NCI-H1092 (cell line): ENCODE results near the gene MAT1A.
"Not testable (repeated sequence)": the region's sequence is repeated elsewhere in the genome, so short reads cannot be mapped to it uniquely, and the experiment has no call there.

Source experiments
- DNase-seq: peaks from one replicate; lab custom pipeline; 2025; lab: John Stamatoyannopoulos, UW

Gene MAT1A

GRCh38 chr10:80289451-80290287 lies at the start of gene MAT1A:
MAT1A (minus strand) TSS chr10:80289658; CDS start chr10:80289423, 235 bp downstream.
- no peak for DNase-seq

DNA sequence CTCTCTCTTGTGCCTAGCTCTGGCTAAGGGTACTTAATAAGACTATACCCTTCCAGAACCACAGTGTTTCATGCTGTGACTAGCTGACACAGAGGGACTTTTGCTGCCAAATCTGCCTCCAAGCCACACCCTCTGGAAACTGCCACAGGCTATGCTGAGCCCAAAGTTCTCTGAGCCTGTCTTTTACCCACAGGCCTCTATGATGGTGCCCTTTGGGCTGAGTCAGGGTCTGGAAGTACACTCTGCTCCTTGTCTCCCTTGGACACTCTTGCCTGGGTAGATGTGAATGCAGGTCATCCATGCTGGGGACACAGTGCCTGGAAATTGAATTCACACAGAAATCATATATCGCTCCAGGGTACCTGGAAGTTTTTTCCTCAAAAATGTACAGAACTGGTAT lies 44.5 kb upstream of the MAT1A start:
- DNase-seq, result no peak

GRCh38 chr10:80324891-80325364 lies 35.5 kb upstream of the MAT1A start:
- DNase-seq, result no peak

- no peak for DNase-seq
Measured at GRCh38 chr10:80324086-80324485, 34.6 kb upstream of the MAT1A start.

DNA sequence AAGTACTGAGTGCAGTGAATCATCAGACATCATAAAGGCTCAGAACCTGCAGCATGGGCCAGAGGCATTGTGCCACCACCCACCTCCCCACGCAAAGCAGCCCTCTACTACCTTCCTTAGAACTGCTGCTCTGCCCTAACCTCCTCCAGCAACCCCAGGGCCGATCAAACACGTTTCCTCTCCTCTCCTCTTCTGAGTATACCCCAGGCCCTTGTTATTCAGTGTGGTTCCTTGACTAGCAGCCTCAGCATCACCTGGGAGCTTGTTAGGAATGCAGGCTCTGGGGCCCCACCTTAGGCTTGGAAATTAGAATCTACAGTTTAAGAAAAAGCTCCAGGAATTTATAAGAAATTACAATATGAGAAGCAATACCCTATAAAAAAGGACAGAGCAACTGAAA lies 33.9 kb upstream of the MAT1A start:
- DNase-seq, result no peak

GRCh38 chr10:80322711-80323110 lies 33.3 kb upstream of the MAT1A start:
- DNase-seq, result no peak

GRCh38 chr10:80322158-80322557 lies 32.7 kb upstream of the MAT1A start:
- DNase-seq, result no peak

- DNase-seq, result no peak
Measured at GRCh38 chr10:80321183-80321582, 31.7 kb upstream of the MAT1A start.

DNA sequence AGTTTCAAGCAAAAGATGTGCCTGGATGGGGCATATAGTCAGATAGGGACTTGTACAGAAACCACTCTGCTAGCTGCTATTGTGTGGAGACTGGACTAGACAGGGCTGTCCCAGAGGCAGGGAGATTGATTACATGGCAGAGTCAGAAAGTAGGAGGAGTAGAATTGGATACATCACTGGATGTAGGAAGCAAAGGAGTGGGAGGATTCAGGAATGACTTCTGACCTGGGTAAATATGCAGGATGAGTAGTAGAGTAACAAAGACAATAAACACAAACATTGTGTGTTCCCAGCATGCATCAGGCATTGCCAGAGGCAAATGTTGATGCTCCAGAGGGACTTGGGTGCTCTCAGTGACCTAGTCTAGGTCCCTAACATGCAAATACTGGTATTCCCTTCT lies 30.9 kb upstream of the MAT1A start:
- no peak for DNase-seq

GRCh38 chr10:80319725-80320290 lies 30.4 kb upstream of the MAT1A start:
- DNase-seq, result no peak

GRCh38 chr10:80319318-80319717 lies 29.9 kb upstream of the MAT1A start:
- DNase-seq, result no peak

GRCh38 chr10:80318742-80319141 lies 29.3 kb upstream of the MAT1A start:
- DNase-seq, result no peak

DNA sequence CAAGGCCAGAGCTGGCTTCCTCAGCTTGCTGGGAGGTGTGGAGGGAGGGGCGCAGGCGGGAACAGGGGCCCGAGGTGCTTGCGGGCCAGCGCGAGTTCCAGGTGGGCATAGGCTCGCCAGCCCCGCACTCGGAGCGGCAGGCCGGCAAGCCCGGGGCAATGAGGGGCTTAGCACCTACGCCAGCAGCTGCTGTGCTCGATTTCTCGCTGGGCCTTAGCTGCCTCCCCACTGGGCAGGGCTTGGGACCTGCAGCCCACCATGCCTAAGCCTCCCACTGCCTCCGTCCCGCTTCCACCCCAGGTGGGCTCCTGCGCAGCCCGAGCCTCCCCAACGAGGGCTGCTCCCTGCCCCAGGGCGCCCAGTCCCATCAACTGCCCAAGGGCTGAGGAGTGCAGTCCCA lies 25.9 kb upstream of the MAT1A start:
- DNase-seq, result no peak

DNA sequence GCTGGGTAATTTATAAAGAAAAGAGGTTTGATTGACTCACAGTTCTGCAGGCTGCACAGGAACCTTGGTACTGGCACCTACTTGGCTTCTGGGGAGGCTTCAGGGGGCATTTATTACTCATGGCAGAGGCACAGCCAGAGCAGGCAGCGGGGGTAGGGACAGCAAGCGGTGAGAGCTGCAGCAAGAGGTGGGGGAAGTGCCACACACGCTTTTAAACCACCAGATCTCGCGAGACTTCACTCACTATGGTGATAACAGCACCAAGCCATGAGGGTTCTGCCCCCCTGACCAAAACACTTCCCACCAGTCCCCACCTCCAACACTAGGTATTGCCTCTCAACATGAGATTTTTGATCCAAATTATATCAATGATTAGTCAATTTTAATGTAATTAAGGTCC lies 24.1 kb upstream of the MAT1A start:
- DNase-seq, result no peak

DNA sequence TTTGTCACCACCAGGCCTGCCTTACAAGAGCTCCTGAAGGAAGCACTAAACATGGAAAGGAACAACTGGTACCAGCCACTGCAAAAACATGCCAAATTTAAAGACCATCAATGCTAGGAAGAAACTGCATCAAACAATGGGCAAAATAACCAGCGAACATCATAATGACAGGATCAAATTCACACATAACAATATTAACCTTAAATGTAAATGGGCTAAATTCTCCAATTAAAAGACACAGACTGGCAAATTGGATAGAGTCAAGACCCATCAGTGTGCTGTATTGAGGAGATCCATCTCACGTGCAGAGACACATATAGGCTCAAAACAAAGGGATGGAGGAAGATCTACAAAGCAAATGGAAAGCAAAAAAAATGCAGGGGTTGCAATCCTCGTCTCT lies 16.5 kb upstream of the MAT1A start:
- DNase-seq, result not testable (repeated sequence)

DNA sequence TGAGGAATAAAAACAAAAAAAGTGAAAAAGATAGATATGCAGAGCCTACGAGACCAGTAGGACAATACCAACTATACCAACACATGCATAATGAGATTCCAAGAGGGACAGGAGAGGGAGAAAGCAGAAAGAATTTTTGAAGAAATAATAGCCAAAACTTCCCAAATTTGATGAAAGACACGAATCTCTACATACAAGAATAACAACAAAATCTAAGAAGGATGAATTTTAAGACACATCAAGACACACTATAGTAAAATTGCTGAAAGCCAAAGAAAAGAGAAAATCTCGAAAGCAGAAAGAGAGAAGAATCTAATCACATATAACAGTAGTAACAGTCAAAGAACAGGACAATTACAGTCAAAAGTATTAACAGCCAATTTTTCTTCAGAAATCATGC lies 7.5 kb upstream of the MAT1A start:
- DNase-seq, result no peak

- no peak for DNase-seq
Measured at GRCh38 chr10:80292607-80293239, 3.3 kb upstream of the MAT1A start.

- no peak for DNase-seq
Measured at GRCh38 chr10:80290474-80291220, 1.2 kb upstream of the MAT1A start.

- no peak for DNase-seq
Measured at GRCh38 chr10:80288849-80289248, 609 bp downstream of the MAT1A start.

DNA sequence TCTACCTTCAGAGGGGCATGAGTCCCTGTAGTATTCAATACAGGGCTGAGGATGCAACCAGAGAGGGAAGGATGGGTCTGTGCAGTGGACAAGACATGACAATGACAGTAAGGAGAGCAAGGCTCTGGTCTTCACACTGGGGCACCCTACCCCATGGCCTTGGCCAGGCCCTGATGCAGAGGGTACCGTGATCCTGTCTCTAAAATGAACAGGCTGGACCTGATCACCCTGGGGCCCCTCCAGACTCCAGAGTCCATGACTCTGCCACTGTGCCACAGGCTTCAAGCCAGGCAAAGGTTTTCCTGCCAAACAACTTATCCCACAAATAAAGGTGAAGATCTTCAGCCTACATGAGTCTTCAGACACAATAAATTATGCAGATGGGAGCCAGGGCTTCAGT lies 4.9 kb downstream of the MAT1A start:
- DNase-seq, result no peak

DNA sequence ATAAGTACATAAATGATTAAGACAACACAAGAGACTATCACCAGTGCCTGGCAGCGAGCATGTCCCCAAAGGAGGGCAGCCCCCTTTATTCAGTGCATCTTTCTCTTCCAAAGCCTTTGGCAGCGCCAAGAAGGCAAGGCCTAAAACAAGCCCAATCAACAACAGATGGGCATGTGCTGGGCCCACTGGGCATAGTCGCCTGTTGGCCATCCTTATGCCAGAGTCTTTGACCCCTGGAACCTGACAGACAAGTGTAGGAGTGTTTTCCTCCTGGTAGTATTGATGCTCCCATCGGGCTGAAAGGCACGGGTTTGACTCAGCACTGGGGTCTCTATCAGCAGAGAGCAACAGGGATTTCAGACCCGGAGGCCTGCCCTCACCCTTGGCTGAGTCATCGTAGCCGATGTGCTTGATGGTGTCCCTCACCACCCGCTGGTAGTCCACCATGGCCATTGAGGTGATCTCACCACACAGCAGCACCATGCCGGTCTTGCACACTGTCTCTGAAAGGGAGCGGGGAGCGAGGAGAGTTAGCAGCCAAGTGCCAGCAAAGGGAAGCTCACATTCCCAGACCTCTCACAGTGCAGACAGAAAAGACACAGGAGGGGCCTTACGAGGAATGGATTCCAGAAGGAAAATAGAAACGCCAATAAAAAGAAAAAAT lies 5.8 kb downstream of the MAT1A start:
- DNase-seq, result no peak

DNA sequence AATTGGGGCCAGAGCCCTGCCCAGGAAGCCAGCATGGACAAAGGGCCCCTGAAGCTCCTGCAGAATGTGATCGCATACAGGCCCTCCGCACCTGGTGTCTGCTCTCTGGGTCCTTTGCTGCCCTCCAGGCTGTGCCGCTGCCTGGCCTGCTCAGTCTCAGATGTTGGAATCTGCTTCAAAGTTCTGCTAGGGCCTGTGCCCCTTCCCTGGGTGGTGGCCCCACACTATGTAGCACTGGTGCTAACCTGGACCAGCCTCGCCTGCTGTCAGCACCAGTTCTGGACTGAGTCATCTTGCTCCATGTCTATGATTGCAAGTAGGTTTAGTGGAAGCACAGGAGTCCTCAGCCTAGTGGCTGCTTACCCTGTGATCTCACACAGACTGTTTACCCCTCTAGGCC lies 6.3 kb downstream of the MAT1A start:
- no peak for DNase-seq
